Cardiac muscle cell (in vitro differentiated cells and primary cell): Measurements from ENCODE around the gene RGL4. TPM values are rescaled to one million over a fixed set of nuclear protein-coding genes. Genes with fewer than 3 reads are reported as not detected.
"Not testable (repeated sequence)": the region's sequence is repeated elsewhere in the genome, so short reads cannot be mapped to it uniquely, and the experiment has no call there.

Experiments
- DNase-seq, 2 donors: peaks; one replicate each; pipeline versions ENCODE4 v3.0.0 to v3.0.0-alpha.2; 2010 to 2017; ENCODE audit warnings: low read depth in 1 of 2, low spot score in 1 of 2
- H3K27ac ChIP-seq: fragments of 200-600 bp; sonication (generic); 2 replicates; pipeline ENCODE4 v1.5.1; 2016
- H3K27me3 ChIP-seq: fragments of 200-600 bp; sonication (generic); 2 replicates; pipeline ENCODE4 v1.6.0; 2016; ENCODE audit warnings: control low read depth
- H3K36me3 ChIP-seq: fragments of 200-600 bp; sonication (generic); 2 replicates; pipeline ENCODE4 v1.5.1; 2016; ENCODE audit warnings: control low read depth
- H3K4me1 ChIP-seq: fragments of 200-600 bp; sonication (generic); 2 replicates; pipeline ENCODE4 v1.8.1; 2017; ENCODE audit warnings: low read depth, mild to moderate bottlenecking, mixed run types
- H3K4me3 ChIP-seq: fragments of 200-600 bp; sonication (generic); 2 replicates; pipeline ENCODE4 v1.5.1; 2016; ENCODE audit warnings: mild to moderate bottlenecking
- H3K9me3 ChIP-seq: fragments of 200-600 bp; sonication (generic); 2 replicates; pipeline ENCODE4 v1.5.1; 2017; ENCODE audit warnings: low read depth, mild to moderate bottlenecking, control low read depth
- CTCF ChIP-seq: IDR thresholded peaks from 2 replicates; pipeline ENCODE4 v1.5.1; 2012; ENCODE audit warnings: low read depth, mild to moderate bottlenecking, low read length
- polyA plus RNA-seq: library from polyadenylated mRNA; unstranded; fragments of >200 nt; fragmentation: Nextera tagmentation; extraction: Ambion mirVana; gene quantifications from 2 replicates; pipeline ENCODE4 v1.2.1, GENCODE V29; 2016
- total RNA-seq: library from RNA; depleted of rRNA; stranded (reverse); fragments of >200 nt; gene quantifications from 2 replicates; pipeline ENCODE4 v1.2.3, GENCODE V29; 2016

RGL4 gene
- total and polyA plus RNA-seq, 2 experiments from 2014 or later: 1.5 TPM; not detected in 1

GRCh38 chr22:23722724-23723123, 31.9 kb downstream of the RGL4 start:
- no peaks in the 10 kb centered on the region for H3K4me1 ChIP-seq
- H3K9me3 ChIP-seq: no peaks in the 10 kb centered on the region
- H3K4me3 ChIP-seq: no peak overlapping the region
- no peak overlapping the region for H3K27ac ChIP-seq
- no peak for DNase-seq
- H3K36me3 ChIP-seq: no peaks in the 10 kb centered on the region
- H3K27me3 ChIP-seq: no peaks in the 10 kb centered on the region
- TF ChIP-seq CTCF: no peak

- H3K9me3 ChIP-seq, DNase-seq, H3K27ac ChIP-seq, H3K27me3 ChIP-seq, H3K4me3 ChIP-seq, H3K4me1 ChIP-seq, H3K36me3 ChIP-seq: not testable (repeated sequence)
Measured at GRCh38 chr22:23728108-23728507, 37.3 kb downstream of the RGL4 start.

GRCh38 chr22:23737696-23738095, 46.9 kb downstream of the RGL4 start:
- Histone ChIP-seq H3K36me3 (no peaks in the 10 kb centered on the region), H3K4me3 (no peak overlapping the region), H3K27me3 (no peaks in the 10 kb centered on the region), H3K4me1 (no peaks in the 10 kb centered on the region), H3K9me3 (no peaks in the 10 kb centered on the region), H3K27ac (no peak overlapping the region)
- TF ChIP-seq CTCF: no peak
- no peak for DNase-seq

GRCh38 chr22:23742505-23743264, 51.9 kb downstream of the RGL4 start:
- no peak overlapping the region for H3K27ac ChIP-seq
- TF ChIP-seq CTCF: no peak

GRCh38 chr22:23743303-23743705, 52.5 kb downstream of the RGL4 start:
- DNase-seq: peak in 1 of 2 donors; percentile 27
- no peaks in the 10 kb centered on the region for H3K4me1 ChIP-seq
- peaks cover 15% of the 10 kb centered on the region for H3K36me3 ChIP-seq
- no peaks in the 10 kb centered on the region for H3K9me3 ChIP-seq
- H3K4me3 ChIP-seq: no peak overlapping the region
- no peak for TF ChIP-seq CTCF
- H3K27me3 ChIP-seq: no peaks in the 10 kb centered on the region
- no peak overlapping the region for H3K27ac ChIP-seq

More at GRCh38 chr22:23742505-23743264, 51.9 kb downstream of the RGL4 start:
- Histone ChIP-seq H3K36me3 (peaks cover 15% of the 10 kb centered on the region), H3K4me3 (no peak overlapping the region), H3K4me1 (no peaks in the 10 kb centered on the region), H3K27me3 (no peaks in the 10 kb centered on the region), H3K9me3 (no peaks in the 10 kb centered on the region)
- no peak for DNase-seq

- Histone ChIP-seq H3K4me3 (no peak overlapping the region), H3K27me3 (no peaks in the 10 kb centered on the region), H3K36me3 (peaks cover 15% of the 10 kb centered on the region), H3K4me1 (no peaks in the 10 kb centered on the region), H3K27ac (no peak overlapping the region), H3K9me3 (no peaks in the 10 kb centered on the region)
- no peak for TF ChIP-seq CTCF
- DNase-seq: no peak
Measured at GRCh38 chr22:23744001-23744400, 53.2 kb downstream of the RGL4 start.
